Right atrium auricular region (tissue), 2 donors: ENCODE measurements around the gene BIRC2. TPM values are rescaled to one million over a fixed set of nuclear protein-coding genes. Genes with fewer than 3 reads are reported as not detected.

Experiments used
- DNase-seq: peaks from one replicate; pipeline ENCODE4 v3.0.0-alpha.2; 2019; ENCODE audit warnings: low spot score
- H3K27ac ChIP-seq, 2 donors: fragments of 200-600 bp; sonication (generic); 1 replicate in 1 of 2; 2 replicates in 1 of 2; pipeline ENCODE4 v1.5.1; 2016 to 2019
- H3K27me3 ChIP-seq, 2 donors: fragments of 200-600 bp; sonication (generic); one replicate each; pipeline versions ENCODE4 v1.5.1 to v1.6.0; 2017 to 2019
- H3K36me3 ChIP-seq: fragments of 200-600 bp; sonication (generic); one replicate; pipeline ENCODE4 v1.5.1; 2016
- H3K4me1 ChIP-seq, 2 donors: fragments of 200-600 bp; sonication (generic); one replicate each; pipeline versions ENCODE4 v1.5.1 to v1.6.0; 2017 to 2019
- H3K4me3 ChIP-seq, 2 donors: fragments of 200-600 bp; sonication (generic); 1 replicate in 1 of 2; 2 replicates in 1 of 2; pipeline ENCODE4 v1.5.1; 2017 to 2019; ENCODE audit warnings: mild to moderate bottlenecking in 1 of 2, moderate library complexity in 1 of 2
- H3K9me3 ChIP-seq, 2 donors: fragments of 200-600 bp; sonication (generic); one replicate each; pipeline ENCODE4 v1.5.1; 2019
- CTCF ChIP-seq, 2 donors: fragments of 200-600 bp; sonication (generic); IDR thresholded peaks; one replicate each; pipeline ENCODE4 v1.5.1; 2019; ENCODE audit warnings: antibody characterized with exemption in 2 of 2
- total RNA-seq, 2 donors: library from RNA; depleted of rRNA; stranded (reverse); fragments of >200 nt; gene quantifications; one replicate each; pipeline ENCODE4 v1.1.0, GENCODE V29; 2016

BIRC2 gene
- total RNA-seq, 2 donors from 2014 or later, result 31.5 to 36.8 TPM

DNA sequence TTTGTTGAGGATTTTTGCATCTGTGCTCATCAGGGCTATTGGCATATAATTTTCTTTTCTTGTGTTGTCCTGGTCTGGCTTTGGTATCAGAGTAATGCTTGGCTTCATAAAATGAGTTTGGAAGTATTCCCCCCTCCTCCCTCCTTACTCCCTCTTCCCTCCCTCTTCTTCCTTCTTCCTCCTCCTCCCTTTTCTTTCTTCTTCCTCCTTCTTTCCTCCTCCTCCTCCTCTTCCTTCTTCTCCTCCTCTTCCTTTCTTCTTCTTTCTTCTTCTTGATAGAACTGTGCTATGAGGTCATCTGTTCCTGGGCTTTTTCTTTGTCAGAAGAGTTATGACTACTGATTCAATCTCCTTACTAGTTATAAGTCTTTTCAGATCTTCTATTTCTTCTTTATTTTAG is 10.1 kb downstream of the BIRC2 start:
- H3K4me3 ChIP-seq, result no peak overlapping the region
- no peak for TF ChIP-seq CTCF (IDR thresholded peaks at IDR 0.05)
- peaks cover 27% of the 10 kb centered on the region for H3K36me3 ChIP-seq
- no peaks in the 10 kb centered on the region for H3K27me3 ChIP-seq
- no peak overlapping the region for H3K27ac ChIP-seq
- DNase-seq, result no peak
- H3K9me3 ChIP-seq, result peaks cover 0 to 7% of the 10 kb centered on the region in 2 donors
- no peaks in the 10 kb centered on the region for H3K4me1 ChIP-seq

DNA sequence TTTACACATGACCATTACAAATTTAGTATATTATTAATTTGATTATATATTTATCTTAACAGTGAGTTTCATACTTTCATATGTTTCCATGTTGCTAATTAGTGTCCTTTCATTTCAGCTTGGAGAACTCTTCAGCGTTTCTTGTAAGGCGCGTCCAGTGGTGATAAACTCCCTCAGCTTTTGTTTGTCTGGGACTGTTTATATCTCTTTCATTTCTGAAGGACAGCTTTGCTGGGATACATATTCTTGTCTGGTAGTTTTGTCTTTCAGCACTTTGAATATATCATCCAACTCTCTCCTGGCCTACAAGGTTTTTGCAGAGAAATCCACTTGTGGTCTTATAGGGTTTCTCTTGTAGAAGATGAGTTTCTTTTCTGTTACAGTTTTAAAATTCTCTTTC is 12.4 kb downstream of the BIRC2 start:
- H3K9me3 ChIP-seq, result peaks cover 0 to 7% of the 10 kb centered on the region in 2 donors
- no peak overlapping the region for H3K4me3 ChIP-seq
- H3K36me3 ChIP-seq, result peaks cover 43% of the 10 kb centered on the region
- no peak for TF ChIP-seq CTCF (IDR thresholded peaks at IDR 0.05)
- H3K27ac ChIP-seq, result no peak overlapping the region
- H3K27me3 ChIP-seq, result no peaks in the 10 kb centered on the region
- H3K4me1 ChIP-seq, result no peaks in the 10 kb centered on the region
- DNase-seq, result no peak

DNA sequence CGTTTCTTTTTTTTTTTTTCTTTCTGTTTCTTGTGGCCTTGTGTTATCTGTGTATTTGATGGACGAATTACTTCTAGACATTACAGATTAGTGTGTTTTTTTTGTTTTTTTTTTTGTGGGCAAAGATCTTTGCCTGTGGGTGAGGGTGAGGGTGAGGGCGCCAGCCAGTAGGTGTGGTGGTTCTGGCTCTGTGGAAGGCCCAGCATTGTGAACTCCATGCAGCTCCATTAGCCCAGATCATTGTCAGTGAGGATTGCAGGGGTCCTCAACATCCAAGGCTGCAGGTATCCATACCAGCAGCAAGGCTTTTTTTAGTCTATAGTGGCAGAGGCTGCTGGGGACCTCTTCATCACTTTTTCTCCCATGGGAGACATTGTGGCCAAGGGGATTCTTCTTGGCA is 13.7 kb downstream of the BIRC2 start:
- Histone ChIP-seq H3K9me3 (peaks cover 0 to 7% of the 10 kb centered on the region in 2 donors), H3K4me1 (no peaks in the 10 kb centered on the region), H3K27me3 (no peaks in the 10 kb centered on the region), H3K36me3 (peaks cover 53% of the 10 kb centered on the region), H3K4me3 (no peak overlapping the region), H3K27ac (no peak overlapping the region)
- no peak for TF ChIP-seq CTCF (IDR thresholded peaks at IDR 0.05)
- DNase-seq, result no peak

DNA sequence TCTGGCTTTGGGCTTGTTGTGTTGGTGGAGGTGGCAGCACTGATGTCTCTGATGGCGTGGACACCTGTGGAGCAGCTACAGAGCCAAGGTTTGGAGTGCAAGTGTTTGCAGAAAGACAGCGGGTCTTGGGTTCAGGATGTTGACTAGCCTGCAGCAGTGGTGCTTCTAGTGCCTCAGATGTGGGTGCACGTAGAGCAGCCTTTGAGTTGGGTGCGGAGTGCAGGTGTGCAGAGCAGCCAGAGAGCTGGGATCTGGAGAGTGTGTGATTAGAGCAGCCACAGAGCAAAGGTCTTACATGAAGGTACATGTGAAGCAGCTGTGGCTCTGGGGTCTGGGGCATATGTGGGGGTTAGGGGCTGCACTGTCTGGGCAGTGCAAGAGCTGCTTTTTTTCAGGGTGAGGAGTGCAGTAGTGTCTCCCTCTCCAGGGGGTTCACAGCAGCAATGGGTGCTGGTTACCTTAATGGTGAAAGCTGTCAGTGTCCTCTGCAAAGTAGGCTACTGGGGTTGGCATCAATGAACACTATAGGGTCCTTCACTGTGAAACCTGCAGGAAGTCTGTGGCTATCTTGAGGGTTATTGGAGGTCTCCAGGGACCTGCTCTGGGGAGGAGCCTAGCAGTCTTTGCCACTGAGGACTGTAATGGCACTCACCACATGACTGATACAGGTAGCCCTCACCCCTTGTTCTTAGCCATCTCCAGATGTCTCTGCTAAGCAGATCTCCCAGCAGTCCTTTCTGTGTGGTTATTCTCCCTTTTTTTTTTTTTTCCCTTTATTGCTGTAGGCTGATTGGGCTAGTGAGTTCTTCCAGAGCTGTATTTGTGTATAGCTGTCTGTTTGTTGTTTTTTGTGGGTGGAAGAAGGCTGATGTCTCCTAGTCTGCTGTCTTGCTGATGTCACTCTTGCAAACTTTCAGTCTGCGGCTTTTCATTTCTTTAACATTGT is 14.3 kb downstream of the BIRC2 start:
- peaks cover 53% of the 10 kb centered on the region for H3K36me3 ChIP-seq
- peaks cover 0 to 7% of the 10 kb centered on the region in 2 donors for H3K9me3 ChIP-seq
- H3K4me3 ChIP-seq, result no peak overlapping the region
- no peak overlapping the region for H3K27ac ChIP-seq
- TF ChIP-seq CTCF (IDR thresholded peaks at IDR 0.05), result no peak
- H3K27me3 ChIP-seq, result no peaks in the 10 kb centered on the region
- H3K4me1 ChIP-seq, result no peaks in the 10 kb centered on the region
- DNase-seq, result no peak

GRCh38 chr11:102364991-102365390 is 18.0 kb downstream of the BIRC2 start:
- Histone ChIP-seq H3K9me3 (peaks cover 0 to 6% of the 10 kb centered on the region in 2 donors), H3K36me3 (peaks cover 54% of the 10 kb centered on the region), H3K27me3 (no peaks in the 10 kb centered on the region), H3K27ac (no peak overlapping the region), H3K4me1 (no peaks in the 10 kb centered on the region), H3K4me3 (no peak overlapping the region)
- TF ChIP-seq CTCF (IDR thresholded peaks at IDR 0.05), result no peak
- DNase-seq, result no peak
